Myocyte (in vitro differentiated cells): ENCODE data around the gene ORAI2. TPM values are rescaled to one million over a fixed set of nuclear protein-coding genes. Genes with fewer than 3 reads are reported as not detected.
"Not testable (repeated sequence)": the region's sequence is repeated elsewhere in the genome, so short reads cannot be mapped to it uniquely, and the experiment has no call there.

Experiments used
- DNase-seq: peaks from one replicate; pipeline ENCODE4 v3.0.0-alpha.2; 2012; ENCODE audit warnings: low read depth
- total RNA-seq: library from RNA; depleted of rRNA; stranded (reverse); fragments of >200 nt; gene quantifications from 2 replicates; pipeline ENCODE4 v1.2.3, GENCODE V29; 2014

ORAI2 gene
- total RNA-seq, 1 donor from 2014 or later: 33.5 TPM

GRCh38 chr7:102468478-102469350 is 35.3 kb downstream of the ORAI2 start:
- DNase-seq: no peak

DNA sequence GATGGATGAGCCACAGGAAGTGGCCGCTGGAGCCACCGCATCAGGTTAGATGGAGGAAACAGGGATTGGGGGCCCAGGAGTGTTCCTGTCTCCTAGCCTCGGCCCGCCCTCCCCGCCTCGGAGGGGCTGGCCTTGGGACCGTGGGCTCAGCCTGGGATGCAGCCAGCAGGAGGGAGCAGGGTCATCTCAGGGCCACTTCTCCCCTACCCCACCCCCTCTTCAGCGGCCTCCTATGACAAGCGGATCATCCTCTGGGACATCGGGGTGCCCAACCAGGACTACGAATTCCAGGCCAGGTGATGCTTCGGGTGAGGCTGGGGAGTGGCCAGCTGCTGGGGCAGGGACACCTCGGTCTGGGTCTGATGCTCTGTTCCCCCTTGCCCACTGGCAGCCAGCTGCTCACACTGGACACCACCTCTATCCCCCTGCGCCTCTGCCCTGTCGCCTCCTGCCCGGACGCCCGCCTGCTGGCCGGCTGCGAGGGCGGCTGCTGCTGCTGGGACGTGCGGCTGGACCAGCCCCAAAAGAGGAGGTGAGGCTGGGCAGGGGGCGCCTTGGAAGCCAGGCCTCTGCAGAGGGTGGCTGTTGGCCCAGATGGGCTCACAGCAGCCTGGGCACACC is 36.1 kb downstream of the ORAI2 start:
- no peak for DNase-seq

DNA sequence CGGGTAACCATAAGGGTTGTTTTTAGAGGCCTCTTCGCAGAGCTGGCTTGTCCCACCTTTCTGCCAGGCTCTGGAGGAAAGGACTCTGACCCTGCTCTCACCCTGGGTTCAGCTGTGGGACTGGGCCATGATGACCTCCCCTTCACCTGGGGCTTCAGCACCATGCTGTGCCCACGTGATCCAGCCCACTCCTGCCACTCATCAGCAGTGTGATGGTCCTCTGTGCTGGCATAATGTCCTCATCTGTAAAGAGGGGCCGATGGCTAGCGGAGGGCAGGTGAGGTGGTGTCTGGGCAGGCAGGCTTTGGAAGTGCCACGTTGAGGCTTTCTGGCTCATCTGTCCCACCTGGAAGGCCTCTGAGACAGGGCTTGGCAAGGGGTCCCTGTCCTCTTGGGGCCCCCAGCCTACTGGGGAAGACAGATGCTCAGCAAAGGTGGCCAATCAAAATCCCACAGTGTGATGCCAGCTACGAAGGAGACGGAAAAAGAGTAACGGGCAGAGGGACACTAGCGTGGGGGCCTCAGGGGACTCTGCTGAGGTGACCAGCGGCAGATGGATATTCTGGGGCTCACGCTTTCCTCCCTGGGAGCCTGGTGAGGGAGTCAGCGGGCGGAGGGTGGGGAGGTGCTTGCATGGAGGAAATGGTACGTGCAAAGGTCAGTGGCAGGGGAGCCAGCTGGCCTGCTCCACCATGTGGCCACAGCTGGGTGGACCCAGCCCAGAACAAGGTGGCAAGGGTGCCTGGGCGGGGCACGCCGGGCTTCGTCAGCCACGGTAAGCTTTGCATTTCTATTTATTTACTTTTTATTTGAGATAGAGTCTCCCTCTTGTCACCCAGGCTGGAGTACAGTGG is 36.8 kb downstream of the ORAI2 start:
- DNase-seq: no peak

- DNase-seq: no peak
These were observed 38.4 kb downstream of the ORAI2 start for GRCh38 chr7:102471791-102472125.

- DNase-seq: peak; percentile 74
These were observed 39.0 kb downstream of the ORAI2 start for GRCh38 chr7:102472126-102473041.

DNA sequence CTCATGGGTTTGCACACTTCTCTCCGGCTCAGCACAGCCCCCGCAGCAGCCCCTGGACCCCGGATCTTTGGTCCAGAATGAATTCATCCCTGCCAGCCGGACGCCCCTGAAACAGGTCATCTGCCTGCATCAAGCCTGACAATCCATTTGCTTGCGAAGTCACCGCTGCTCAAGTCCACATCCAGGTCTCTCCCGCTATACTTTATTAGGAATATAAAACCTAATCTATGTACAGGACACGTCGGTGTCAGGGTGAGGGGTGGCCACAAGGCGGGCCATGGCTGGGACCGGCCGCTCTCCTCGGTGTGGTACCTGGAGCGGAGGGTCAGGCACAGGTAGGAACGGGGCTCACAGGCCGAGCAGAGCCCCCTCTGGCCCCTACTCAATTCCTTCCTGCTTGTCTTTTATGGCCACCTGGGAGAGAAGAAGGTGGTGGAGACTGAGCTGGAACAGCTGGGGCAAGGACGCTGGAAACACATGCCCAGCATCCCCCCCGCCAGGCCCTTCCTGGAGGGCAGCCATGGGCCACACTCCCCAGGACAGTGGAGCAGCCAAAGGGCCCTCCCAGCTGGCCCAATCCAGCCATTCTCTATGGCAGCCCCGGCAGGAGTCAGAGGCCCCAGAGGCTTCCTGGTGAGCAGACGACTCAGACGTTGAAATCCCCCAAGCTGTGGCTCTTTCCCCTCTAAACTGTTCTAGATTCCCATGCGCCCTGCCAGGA is 40.1 kb downstream of the ORAI2 start:
- peak; percentile 62 for DNase-seq

GRCh38 chr7:102474116-102474515 is 40.7 kb downstream of the ORAI2 start:
- not testable (repeated sequence) for DNase-seq

GRCh38 chr7:102474736-102475435 is 41.5 kb downstream of the ORAI2 start:
- peak; percentile 79 for DNase-seq

DNA sequence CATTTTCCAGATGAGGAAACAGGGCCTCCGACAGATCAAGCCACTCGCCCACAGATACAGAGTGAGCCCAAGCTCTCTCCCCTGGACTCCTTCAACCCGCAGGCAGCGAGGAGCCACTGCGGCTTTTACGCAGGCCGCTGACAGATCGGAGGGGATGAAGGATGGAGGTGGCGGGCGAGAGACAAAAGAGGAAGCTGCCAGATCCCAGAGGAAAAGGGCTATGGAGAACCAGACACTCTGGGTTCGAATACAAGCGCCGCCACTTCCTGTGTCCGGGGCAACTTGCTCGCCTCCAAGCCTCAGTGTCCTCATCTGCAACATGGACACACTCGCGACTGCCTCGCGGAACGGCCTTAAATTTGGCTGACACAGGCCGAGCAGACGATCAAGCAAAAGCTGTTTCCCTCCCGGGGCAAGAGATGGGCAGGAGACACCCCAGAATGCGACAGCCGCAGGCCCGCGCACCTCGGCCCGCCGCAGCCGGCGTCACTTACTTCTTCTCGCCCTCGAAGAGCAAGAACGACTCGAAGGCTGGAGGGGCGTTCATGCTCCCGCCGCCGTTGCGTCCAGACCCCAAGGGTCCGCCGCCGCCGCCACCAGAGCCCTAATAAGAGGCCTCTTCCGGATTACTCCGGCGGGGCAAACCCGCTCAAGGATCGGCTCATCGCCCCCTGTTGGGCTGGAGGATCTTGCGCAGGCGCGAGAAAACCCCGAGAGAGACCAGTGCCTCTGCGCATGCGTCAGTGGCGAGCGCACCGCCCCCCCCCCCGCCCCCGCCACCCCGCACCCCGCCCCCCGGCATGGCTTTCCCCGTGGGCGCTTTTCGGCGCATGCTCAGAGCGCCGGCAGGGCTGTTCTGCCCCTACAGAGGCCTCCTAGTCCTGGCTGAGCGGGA is 45.2 kb downstream of the ORAI2 start, which contains the start of gene POLR2J:
Gene POLR2J, minus strand, starts transcription at position 609 of the 895 bp plus-strand sequence. Its CDS starts 62 bp downstream, at position 547.
- peak; percentile 84 for DNase-seq

- not testable (repeated sequence) for DNase-seq
These were observed 45.8 kb downstream of the ORAI2 start for GRCh38 chr7:102479209-102479584.

GRCh38 chr7:102479982-102480637 is 46.7 kb downstream of the ORAI2 start:
- DNase-seq: not testable (repeated sequence)

- DNase-seq: not testable (repeated sequence)
These were observed 48.6 kb downstream of the ORAI2 start for GRCh38 chr7:102481962-102482361.

- DNase-seq: not testable (repeated sequence)
These were observed 50.9 kb downstream of the ORAI2 start for GRCh38 chr7:102484317-102484716.

- DNase-seq: not testable (repeated sequence)
These were observed 57.2 kb downstream of the ORAI2 start for GRCh38 chr7:102490529-102491075.

DNA sequence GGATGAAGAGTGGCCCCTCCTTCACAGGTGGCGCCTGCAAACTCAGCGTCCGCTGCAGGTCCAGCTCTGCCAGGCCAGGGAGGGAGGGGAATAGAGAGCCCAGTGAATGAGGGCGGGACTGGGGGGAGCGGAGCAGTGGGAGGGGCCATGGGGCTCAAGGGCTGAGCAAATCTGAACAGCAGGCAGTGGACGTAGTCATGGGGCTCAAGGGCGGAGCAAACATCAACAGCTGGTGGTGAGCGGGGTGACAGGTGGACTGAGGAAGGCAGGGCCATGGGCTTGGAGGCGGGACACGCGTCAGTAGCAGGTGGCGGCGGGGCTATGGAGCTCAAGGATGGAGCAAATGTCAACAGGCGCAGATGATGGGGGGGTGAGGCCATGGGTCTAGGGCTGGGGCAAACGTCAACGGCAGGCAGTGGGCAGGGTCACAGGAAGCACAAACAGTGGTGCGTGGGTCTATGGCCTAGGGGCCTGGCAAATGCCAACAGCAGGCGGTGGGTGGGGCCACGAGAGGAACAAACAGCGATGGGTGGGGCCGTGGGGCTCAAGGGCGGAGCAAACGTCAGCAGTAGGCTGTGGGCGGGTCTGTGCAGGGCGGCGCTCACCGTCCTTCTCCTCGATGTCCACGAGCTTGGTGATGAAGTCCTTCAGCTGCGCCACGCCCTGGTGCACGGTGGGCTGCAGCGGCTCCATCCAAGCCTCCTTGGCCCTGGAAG is 60.0 kb downstream of the ORAI2 start:
- DNase-seq: not testable (repeated sequence)

- not testable (repeated sequence) for DNase-seq
These were observed 60.7 kb downstream of the ORAI2 start for GRCh38 chr7:102494026-102494425.
